Measurements from ENCODE around the gene PITX2.

PITX2 gene

DNA sequence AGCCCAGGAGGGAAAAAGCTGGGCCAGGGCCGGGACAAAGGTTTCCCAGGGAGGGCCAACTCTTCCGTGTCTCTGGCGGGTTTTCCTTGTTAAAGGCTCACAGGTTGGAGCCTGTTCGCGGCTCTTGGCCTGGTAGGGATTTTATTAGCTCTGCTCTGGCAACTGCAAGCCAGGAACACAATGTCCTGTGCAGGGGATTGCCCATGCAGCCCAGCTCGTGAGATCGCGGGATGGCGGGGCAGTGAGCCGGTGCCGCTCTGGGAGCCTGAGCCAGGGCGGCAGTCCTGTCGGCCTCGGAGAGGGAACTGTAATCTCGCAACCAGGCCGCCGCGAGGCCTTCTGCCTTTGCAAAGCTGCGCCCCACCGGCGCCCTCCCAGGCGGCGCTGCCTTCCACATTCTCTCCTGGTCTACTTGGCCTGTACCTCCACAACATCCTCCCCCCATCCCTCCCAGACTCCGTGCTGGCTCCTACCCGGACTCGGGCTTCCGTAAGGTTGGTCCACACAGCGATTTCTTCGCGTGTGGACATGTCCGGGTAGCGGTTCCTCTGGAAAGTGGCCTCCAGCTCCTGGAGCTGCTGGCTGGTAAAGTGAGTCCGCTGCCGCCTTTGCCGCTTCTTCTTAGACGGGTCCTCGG is 2.1 kb downstream of the PITX2 start:
- Histone ChIP-seq H3K4me2 (no peak overlapping the region), H3K27me3 (ENCODE audit: insufficient read depth, low read depth) (no peaks in the 10 kb centered on the region), H3K36me3 (ENCODE audit: insufficient read depth) (no peaks in the 10 kb centered on the region)

GRCh38 chr4:110620322-110620690 is 2.6 kb downstream of the PITX2 start:
- H3K4me3 ChIP-seq (IDR thresholded peaks at IDR 0.05; ENCODE audit: insufficient read depth, low read depth, low read length) = no peak overlapping the region
- H3K4me2 ChIP-seq = no peak overlapping the region
- no peaks in the 10 kb centered on the region for H3K79me2 ChIP-seq (ENCODE audit: insufficient read depth, low read depth)
- H4K20me1 ChIP-seq (ENCODE audit: insufficient read depth) = no peaks in the 10 kb centered on the region
- H3K4me1 ChIP-seq (ENCODE audit: low read depth, poor library complexity, severe bottlenecking) = no peaks in the 10 kb centered on the region
- H3K9ac ChIP-seq = no peak overlapping the region
- H3K27me3 ChIP-seq (ENCODE audit: insufficient read depth, low read depth) = no peaks in the 10 kb centered on the region
- H3K27ac ChIP-seq = no peak overlapping the region
- H2AFZ ChIP-seq (ENCODE audit: low read depth) = no peak overlapping the region
- no peaks in the 10 kb centered on the region for H3K36me3 ChIP-seq (ENCODE audit: insufficient read depth)
- no peak for TF ChIP-seq CTCF (conservative IDR thresholded peaks at IDR 0.05; ENCODE audit: low read depth, low read length)

More for the DNA sequence above, 2.1 kb downstream of the PITX2 start:
- no peak overlapping the region for H2AFZ ChIP-seq (ENCODE audit: low read depth)
- H3K4me3 ChIP-seq (IDR thresholded peaks at IDR 0.05; ENCODE audit: insufficient read depth, low read depth, low read length) = no peak overlapping the region
- H3K79me2 ChIP-seq (ENCODE audit: insufficient read depth, low read depth) = no peaks in the 10 kb centered on the region
- H3K4me1 ChIP-seq (ENCODE audit: low read depth, poor library complexity, severe bottlenecking) = no peaks in the 10 kb centered on the region
- no peaks in the 10 kb centered on the region for H4K20me1 ChIP-seq (ENCODE audit: insufficient read depth)
- no peak overlapping the region for H3K27ac ChIP-seq
- no peak overlapping the region for H3K9ac ChIP-seq
- TF ChIP-seq CTCF (conservative IDR thresholded peaks at IDR 0.05; ENCODE audit: low read depth, low read length) = no peak

- Histone ChIP-seq H3K27ac (no peak overlapping the region), H3K4me3 (IDR thresholded peaks at IDR 0.05; ENCODE audit: insufficient read depth, low read depth, low read length) (no peak overlapping the region), H3K79me2 (ENCODE audit: insufficient read depth, low read depth) (no peaks in the 10 kb centered on the region), H3K27me3 (ENCODE audit: insufficient read depth, low read depth) (no peaks in the 10 kb centered on the region), H3K4me2 (no peak overlapping the region), H3K9ac (no peak overlapping the region), H4K20me1 (ENCODE audit: insufficient read depth) (no peaks in the 10 kb centered on the region), H2AFZ (ENCODE audit: low read depth) (no peak overlapping the region), H3K4me1 (ENCODE audit: low read depth, poor library complexity, severe bottlenecking) (no peaks in the 10 kb centered on the region), H3K36me3 (ENCODE audit: insufficient read depth) (no peaks in the 10 kb centered on the region)
- no peak for TF ChIP-seq CTCF (conservative IDR thresholded peaks at IDR 0.05; ENCODE audit: low read depth, low read length)
Measured at GRCh38 chr4:110619463-110620247, 3.2 kb downstream of the PITX2 start.

DNA sequence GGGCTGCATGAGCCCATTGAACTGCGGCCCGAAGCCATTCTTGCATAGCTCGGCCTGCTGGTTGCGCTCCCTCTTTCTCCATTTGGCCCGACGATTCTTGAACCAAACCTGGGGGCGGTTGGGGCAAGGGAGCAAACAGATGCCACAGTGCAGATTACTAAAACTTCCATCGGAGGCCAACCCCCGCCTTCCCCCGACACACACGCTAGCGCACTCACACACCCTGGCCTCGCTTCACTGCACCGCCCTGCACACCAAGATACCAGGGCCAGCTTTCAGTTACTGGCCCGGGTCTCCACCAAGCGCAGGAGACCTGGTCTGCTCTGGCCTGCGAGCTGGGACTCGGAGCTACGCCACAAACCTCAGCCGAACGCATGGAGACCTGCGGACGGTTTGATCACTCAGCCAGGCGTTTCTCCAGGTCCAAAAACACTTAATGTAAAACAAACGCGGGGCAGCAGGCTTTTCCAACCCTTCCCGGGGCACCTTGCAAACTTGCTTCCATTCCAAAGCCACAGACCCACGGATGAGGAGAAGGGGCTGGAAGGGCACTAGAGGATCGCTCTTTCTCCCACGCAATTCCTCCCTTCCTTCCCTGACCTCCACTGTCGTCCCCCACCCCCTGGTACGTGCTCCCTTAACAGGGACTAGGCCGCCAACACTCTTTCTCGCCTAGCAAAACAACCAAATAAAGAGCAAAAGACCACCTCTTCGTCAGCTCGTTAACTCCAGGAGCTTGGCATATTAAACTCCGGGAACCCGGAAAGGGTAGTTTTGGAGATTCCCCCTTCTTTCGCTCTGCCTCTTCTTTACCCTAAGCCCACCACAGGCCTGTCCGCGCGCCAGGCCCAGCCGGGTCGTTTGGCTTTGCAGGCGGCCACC is 4.1 kb downstream of the PITX2 start:
- Histone ChIP-seq H3K4me1 (ENCODE audit: low read depth, poor library complexity, severe bottlenecking) (no peaks in the 10 kb centered on the region), H3K27me3 (ENCODE audit: insufficient read depth, low read depth) (no peaks in the 10 kb centered on the region), H4K20me1 (ENCODE audit: insufficient read depth) (no peaks in the 10 kb centered on the region), H3K79me2 (ENCODE audit: insufficient read depth, low read depth) (no peaks in the 10 kb centered on the region), H3K9ac (no peak overlapping the region), H3K36me3 (ENCODE audit: insufficient read depth) (no peaks in the 10 kb centered on the region), H3K4me2 (no peak overlapping the region), H3K4me3 (IDR thresholded peaks at IDR 0.05; ENCODE audit: insufficient read depth, low read depth, low read length) (no peak overlapping the region), H3K27ac (no peak overlapping the region), H2AFZ (ENCODE audit: low read depth) (no peak overlapping the region)
- no peak for TF ChIP-seq CTCF (conservative IDR thresholded peaks at IDR 0.05; ENCODE audit: low read depth, low read length)

Measured in KMS-11 (cell line).